ENCODE results near the gene IL7R. TPM values are rescaled to one million over a fixed set of nuclear protein-coding genes. Genes with fewer than 3 reads are reported as not detected.
A peak's percentile ranks its signal among the peaks of the same experiment; 100 is the strongest.
"Not testable (repeated sequence)": the region's sequence is repeated elsewhere in the genome, so short reads cannot be mapped to it uniquely, and the experiment has no call there.

The IL7R gene
- total RNA-seq, 1 donor from 2014 or later: 0.65 TPM

DNA sequence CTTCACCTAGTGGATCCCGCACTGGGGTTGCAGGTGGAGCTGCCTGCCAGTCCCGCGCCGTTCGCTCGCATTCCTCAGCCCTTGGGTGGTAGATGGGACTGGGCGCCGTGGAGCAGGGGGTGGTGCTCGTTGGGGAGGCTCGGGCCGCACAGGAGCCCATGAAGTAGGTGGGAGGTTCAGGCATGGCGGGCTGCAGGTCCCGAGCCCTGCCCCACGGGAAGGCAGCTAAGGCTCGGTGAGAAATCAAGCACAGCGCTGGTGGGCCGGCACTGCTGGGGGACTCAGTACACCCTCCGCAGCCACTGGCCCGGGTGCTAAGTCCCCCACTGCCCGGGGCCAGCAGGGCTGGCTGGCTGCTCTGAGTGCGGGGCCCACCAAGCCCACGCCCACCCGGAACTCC, 36.1 kb downstream of the IL7R start:
- ATAC-seq; DNase-seq (ENCODE audit: missing footprints); intact Hi-C loops (cut with DNase I): not testable (repeated sequence)

DNA sequence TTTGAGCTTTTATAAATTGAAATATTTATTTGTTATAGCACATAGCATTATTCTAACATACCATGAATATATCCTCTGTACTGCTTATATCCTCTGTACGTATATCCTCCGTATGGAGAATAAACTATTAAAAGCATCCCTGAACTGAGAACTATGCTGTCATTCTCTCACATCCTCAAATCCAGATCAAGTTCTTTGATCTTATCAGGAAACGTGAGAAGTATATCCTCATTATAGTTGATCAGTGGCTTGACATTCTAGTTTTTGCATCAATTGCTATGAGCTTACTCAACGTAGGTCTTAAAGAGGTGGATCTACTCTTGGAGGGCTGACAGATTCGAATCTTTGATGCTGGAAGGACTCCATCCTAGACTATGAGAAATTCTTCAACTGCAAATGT, 37.4 kb downstream of the IL7R start:
- intact Hi-C loops (cut with DNase I): no loop called here
- DNase-seq (ENCODE audit: missing footprints): no peak

DNA sequence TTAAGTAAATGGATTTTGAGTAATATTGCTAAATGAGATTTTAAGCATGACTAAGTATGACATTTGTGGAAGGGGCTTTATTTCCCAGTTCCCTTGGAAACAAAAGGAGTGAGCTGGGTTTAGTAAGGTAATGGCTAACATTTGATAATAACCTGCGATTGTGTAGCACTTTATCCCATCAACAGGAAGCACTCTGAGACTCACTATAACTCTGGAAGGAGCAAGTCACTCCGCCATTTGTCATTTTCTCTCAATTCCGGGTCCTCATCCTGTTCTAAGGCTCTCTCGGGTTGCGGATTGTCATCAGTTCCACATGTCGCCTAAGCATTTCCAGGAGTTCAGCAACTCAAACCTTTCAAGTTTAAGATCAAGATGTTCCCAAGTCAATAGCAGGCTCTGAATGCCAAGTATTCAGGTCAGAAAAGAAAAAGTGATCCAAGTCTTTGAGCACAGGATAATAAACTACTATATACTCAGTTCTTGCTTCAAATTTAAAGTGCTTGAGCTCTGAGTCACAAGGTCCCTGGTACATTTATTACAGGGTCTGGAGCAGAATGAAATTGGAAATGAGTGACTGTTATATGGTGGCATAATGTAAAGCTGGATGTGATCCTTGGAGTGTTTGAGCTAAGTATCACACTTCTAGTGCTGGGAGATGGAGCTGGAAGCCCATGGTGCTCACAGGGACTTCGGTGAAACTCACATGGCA, 42.4 kb downstream of the IL7R start:
- intact Hi-C loops (cut with DNase I): no loop called here
- no peak for DNase-seq (ENCODE audit: missing footprints)
- no peak for ATAC-seq

More for the DNA sequence above, 37.4 kb downstream of the IL7R start:
- ATAC-seq: no peak

DNA sequence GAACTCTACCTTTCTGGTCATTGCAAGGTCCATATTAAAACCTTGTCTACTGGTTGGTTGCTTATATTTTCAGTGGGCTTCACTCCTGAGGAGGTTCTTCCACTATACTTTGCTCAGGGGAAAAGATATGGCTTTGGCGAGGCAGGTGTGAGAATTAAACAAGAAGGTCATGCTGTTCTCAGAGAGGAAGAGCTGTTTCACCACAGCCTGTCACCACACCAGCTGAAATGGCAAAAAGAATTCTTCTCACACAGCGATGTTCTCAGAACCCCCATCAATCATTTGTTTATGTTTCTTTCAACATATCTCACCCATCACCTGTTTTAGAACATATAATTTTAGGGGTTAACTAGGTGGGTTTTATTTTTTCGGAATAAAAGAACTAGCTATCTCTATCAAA, 43.1 kb downstream of the IL7R start:
- intact Hi-C loops (cut with DNase I): no loop called here
- no peak for ATAC-seq

DNA sequence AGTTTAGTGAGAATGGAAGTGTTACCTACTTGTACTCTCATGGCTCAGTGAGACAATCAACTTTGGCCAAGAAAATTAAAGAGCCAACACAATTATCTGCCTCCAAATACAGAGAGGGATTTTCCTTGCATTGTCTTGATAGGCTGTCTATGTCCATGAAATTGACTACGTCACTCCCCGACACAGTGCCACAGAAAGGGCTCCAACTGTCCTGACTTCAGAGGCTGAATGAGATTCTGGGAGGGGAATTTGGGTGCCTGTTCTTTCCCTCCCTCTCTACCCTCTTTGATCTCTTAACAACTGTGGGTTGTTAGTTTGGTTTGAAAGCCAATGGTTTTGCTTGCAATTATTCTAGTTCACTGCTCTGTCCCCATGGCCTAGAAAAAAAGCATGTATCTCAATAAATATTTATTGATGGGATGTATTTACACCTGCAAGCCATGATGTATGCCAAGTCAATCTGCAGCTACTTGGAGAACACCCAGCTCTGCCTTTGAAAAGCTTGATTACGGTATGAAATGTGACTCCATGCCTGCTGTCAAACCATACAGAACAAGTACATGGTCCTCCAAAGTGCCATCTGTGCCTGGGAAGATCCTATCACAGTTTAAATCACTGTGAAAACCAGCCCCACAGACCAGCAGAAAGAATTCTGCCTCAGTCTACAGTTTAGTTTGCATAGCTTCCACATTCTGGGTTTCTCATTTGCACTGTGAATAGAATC, 44.4 kb downstream of the IL7R start:
- DNase-seq (ENCODE audit: missing footprints) (no peak), ATAC-seq (no peak)
- intact Hi-C loops (cut with DNase I): no loop called here

More for the DNA sequence above, 43.1 kb downstream of the IL7R start:
- no peak for DNase-seq (ENCODE audit: missing footprints)

DNA sequence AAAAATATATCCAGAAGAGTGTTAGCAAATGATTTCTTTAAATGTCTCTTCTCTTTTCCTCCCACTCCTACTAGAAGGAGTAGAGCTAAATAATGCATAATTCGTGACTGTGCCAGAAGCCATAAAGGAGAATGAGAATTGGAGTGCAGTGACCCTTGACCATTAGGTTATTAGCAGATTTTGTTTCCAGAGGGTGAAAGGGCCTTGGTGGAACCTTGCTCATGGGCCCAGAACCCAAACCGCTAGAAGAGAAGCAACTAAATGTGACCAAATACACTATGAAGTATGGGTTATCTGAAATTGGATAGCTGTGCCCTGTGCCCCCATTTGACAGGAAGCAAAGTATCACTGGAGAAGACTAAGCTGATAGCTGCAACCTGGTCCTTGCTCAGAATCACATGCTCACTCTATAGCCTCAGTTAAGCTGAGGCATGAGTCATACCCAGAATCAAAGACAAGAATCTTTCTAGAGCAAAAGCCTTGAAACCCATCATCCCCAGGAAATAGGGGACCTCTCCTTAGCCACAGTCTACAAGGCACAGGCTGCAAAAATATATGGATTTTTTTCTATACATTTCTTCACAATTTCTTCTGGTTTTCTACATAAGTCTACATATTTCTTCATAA, 45.5 kb downstream of the IL7R start:
- no peak for DNase-seq (ENCODE audit: missing footprints)
- intact Hi-C loops (cut with DNase I): no loop called here
- no peak for ATAC-seq

DNA sequence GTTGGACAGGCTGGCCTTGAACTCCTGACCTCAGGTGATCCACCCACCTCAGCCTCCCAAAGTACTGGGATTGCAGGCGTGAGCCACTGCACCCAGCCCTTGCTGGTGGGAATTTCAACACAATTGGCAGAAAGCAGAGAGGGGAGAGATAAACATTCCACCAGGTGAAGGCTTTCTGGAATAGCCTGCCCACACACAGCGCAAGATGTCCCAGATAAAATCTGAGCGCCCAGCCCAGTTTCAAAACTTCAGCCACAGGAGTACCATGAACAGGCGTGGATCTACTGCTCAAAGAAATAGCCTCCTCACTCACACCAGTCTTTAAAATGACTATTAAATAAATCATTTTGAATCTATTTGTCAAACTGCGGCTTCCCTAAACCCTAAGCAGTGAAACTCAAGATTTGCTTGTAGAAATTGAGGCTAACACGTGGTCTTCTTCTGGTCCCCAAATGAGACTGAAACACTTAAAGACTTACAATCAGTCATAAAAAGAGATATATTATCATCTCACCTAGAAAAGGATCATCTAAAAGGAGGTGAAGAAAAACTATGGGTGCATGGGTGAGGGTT, 47.0 kb downstream of the IL7R start:
- intact Hi-C loops (cut with DNase I): no loop called here
- DNase-seq (ENCODE audit: missing footprints): no peak
- no peak for ATAC-seq

DNA sequence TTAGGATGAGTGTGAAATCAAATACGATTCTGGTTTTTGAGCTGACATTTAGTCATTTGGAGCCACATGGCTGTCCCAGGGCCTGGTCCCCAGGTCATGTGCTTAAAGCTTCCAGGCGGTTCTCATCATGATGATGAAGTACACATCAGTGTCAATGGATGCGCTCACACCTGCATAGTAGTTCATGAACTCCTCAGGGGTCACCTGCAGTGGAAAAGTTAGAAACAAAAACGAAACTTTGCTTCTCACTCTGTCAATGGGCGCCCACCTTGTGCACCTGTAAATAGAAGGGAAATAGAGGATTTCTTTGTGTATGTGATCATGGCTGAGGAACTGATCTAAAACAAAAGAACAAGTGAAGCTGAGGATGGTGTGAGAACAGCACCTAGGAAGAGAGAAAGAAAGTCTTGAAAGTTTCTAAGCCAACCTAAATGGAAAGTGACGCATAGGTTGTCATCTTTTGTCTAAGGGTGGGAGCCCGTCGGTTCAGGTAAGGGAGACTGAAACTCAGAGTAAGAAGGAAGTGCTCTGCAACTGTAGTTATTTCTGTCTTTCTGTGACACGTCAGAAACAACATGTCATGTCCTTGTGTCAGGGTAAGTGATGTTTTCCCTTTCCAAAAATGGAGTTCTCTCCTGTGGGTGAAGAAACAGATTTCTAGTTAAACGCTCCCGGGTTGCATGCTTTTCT, 47.9 kb downstream of the IL7R start:
- intact Hi-C loops (cut with DNase I): no loop called here
- ATAC-seq: no peak
- DNase-seq (ENCODE audit: missing footprints): no peak

DNA sequence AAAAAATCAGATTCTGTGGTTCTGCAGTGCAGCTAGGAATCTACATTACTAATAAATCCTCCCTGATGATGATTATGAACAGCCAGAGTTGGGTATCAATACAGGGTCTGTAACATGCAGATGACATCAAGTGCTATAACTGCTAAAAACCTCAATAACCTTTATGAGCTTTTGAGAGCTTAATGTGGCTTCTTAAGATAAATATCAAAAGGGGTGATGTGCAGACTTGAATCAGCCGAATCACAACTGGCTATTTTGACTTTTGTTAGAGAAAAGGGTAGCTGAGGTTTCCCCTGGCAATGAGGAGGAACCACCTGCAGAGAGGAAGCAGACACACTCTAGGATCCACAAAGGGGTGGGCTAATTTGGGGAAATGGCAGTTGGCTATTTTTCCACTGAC, 51.5 kb downstream of the IL7R start:
- DNase-seq (ENCODE audit: missing footprints) (no peak), ATAC-seq (no peak)
- intact Hi-C loops (cut with DNase I): no loop called here

DNA sequence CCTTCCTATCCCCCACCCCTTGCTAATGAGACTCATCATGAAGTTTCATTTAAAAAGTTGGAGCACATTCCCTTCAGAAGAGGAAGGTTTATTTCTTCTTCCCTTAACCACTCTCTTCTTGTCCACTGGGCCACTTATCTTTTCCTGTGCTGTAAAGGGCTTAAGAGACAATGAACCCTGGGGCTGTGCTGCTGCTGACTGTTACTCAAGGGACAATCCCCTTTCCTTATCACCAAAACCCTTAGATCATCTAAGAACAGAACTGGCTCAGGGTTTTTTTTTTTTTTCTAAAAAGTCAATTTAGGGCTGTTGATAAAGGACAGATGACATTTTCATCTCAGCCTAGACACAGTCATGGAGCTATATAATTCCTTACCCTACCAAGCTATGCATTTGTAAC, 52.1 kb downstream of the IL7R start:
- ATAC-seq (no peak), DNase-seq (ENCODE audit: missing footprints) (no peak)
- intact Hi-C loops (cut with DNase I): no loop called here

DNA sequence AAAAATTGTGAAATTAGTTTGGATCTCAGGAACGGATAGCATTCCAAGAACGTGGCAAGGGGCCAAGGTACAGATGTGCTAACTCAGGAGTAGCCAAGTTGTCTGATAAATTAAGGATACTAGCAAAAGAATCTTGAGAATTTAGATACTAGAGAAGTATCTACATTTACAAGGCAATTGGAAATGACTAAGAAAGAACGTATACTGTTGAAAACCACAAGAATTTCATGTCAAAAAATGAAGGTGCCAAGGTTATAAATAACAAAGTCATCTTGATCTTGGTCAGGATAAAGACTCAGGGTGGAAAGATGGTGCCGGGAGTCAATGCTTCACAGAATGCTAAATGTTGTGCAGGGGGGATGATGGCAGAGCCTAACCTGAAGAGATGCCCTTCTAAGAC, 62.5 kb downstream of the IL7R start:
- intact Hi-C loops (cut with DNase I): no loop called here
- ATAC-seq: no peak
- DNase-seq (ENCODE audit: missing footprints): no peak

DNA sequence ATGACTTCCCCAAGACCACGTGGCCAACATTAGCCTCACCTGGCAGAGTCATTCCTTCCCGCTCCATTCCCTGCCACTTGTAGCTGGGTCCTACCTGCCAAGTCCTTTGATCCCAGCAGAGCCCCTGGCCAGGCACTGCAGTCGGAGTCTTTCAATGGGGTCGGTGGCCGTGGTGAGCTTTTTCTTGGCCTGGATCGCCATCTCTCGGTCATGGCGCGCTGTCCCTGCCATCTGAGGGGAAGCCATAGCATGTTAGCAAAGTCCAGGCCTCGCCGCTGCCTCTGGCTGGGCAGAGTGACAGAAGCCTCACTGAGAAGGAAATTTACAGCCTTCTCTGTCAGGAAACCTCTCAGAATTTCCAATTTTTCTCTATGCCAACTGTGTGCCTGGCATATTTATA, 64.2 kb downstream of the IL7R start:
- ATAC-seq (no peak), DNase-seq (ENCODE audit: missing footprints) (no peak)
- intact Hi-C loops (cut with DNase I): no loop called here

DNA sequence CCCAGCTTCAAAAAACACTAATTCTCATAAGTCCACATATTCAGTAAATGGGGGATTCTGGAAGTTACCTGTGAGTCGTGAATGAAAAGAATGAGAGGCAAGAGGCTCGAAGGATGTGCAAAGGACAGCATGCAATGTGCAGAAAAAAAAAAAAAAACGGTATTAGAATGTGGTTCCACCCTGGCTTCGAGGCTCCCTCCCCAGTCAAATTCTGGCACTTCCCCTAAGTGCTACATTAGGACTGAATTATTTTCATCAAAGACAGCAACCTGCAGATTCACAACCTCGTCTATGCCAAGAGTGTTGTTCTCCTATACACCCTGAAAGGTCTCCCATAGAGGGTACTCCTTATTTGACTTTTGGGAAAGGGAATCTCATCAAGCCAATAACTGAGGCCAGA, 65.2 kb downstream of the IL7R start:
- no peak for ATAC-seq
- no peak for DNase-seq (ENCODE audit: missing footprints)
- intact Hi-C loops (cut with DNase I): no loop called here

DNA sequence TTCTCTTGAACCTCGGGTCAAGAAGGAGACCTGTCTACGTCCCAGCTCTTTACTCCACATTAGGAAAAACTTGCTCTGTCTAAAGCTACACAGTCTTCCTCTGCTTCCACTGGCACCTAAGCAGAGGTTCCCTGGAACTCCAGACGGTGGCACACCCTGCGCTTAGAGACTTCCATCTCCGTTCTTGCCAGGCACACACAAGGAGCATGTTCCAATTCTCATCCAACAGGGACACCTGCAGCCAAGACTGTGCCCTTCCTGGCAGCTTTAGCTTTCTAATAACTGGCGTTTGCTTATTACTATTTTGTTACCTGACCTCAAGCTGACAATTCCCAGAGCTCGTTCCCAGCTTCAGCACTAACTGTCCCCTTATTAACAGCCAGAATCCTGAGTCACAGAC, 65.8 kb downstream of the IL7R start:
- intact Hi-C loops (cut with DNase I): no loop called here
- no peak for DNase-seq (ENCODE audit: missing footprints)
- ATAC-seq: no peak

DNA sequence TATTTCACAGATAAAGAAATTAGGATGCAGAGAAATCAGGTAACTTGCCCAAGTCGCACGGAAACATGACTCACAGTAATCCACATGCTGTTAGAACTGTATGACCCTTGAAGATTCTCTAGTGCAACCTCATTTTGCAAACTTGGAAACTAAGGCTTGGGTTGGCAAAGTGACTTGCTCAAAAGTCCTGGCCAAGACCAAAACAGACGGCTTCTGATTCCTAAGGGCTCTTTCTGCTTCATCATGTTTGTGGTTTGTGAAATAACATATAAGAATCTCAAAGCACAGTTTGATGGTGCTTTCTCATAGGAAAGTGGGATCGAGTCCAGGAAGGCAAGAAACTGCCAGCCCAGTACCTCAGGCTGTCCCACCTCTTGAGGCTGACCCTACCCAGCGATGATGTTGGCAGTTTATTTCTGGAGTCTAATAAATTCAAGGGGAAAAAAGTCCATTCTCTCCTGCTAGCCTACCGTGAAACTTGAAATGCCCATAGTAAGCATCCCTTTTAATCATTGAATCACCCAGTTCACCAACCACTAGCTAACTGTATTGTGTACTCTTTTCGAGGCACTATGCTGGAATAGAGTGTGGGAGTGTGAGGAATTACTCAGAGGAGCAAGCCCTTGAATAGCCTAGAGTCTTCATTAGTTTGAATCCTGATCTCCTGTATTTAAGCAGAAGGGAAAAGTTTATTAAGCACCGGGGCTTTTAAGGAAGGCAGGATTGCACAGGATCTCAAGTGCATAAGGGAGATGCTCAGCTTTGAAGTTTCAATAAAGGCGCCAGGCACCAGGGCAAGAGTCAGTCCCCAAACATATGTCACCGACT, 67.6 kb downstream of the IL7R start:
- no peak for DNase-seq (ENCODE audit: missing footprints)
- intact Hi-C loops (cut with DNase I): no loop called here
- ATAC-seq: no peak

DNA sequence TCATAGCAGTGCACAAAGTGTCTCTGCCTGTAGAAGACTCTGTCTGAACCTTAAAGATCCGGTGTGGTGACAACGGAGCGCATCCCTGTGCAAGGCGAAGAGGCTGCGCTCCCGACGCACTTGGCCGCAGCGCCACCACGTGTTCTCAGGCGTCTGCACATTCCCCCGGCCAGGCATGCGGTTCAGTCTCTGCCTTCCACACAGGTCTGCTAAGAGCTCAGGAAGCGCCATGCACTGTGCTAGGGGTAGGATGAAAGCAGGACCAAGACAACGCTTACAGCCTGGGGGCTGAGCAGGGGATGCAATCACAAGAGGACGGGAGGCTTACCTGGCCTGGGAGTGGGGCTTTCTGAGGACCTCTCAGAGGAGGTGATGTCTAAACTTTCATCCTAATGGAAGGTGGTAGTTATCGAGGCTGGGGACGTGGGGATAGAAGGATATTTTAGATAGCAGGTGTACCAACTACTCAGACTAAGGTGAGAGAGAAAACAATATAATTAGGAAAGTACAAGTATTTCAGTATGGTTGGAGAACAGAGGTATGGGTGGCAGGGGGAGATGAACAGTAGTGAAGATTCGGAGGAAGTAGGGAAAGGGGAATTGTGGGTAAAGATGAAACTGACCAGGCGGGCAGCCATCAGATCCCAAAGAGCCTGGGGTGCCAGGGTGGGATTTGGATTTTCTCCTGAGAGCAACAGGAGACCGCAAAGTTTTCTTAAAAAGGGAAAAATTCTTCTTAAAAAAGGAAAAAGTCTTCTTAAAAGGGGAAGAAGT, 68.4 kb downstream of the IL7R start:
- intact Hi-C loops (cut with DNase I): loop anchor here (5.0 kb wide), 3 partner anchors 148 to 838 kb away; partner anchors contain the start of gene SPEF2
- DNase-seq (ENCODE audit: missing footprints): peak; percentile 82
- no peak for ATAC-seq

DNA sequence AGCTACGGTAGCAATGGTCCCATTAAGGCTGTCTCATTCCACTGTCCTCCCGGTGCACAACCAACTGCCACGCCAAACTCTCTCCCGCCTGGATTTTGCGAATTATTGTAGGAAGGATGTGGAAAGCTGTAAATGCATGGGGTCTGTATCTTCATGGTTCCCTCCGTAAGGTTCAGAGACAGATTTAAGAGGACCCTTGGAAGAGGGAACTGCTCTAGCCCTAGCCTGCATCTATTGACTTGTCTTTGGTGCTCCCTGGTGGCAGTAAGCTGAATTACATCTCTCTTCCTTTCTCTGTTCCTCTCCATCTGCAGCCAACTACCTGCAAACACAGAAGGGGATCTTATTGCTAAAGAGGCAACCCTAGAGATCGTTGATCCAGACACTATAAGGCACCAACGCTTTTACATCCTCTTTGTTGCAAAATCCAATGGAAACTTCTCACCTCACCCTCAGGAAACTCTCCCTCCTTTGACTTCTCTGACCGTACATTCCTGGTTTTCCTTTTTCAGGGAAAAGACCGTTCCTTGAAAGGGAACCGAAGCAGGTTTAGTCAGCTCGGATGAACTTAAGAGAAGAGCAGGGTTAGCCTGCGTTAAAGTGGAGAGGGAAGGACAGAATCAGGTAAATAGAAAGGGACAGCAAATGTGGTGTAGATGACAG, 69.8 kb downstream of the IL7R start:
- DNase-seq (ENCODE audit: missing footprints) (no peak), ATAC-seq (no peak)
- intact Hi-C loops (cut with DNase I): loop anchor here (5.0 kb wide), 3 partner anchors 149 to 839 kb away; partner anchors contain the start of gene SPEF2
